ENCODE data around the gene CHMP4A. TPM values are rescaled to one million over a fixed set of nuclear protein-coding genes. Genes with fewer than 3 reads are reported as not detected.

CHMP4A gene
- total RNA-seq, 4 donors from 2014 or later, result 93.4 to 134 (median 106) TPM

- TF ChIP-seq POLR2AphosphoS5 (IDR thresholded peaks at IDR 0.05), result no peak
- no peak for TF ChIP-seq POLR2A (IDR thresholded peaks at IDR 0.05)
- no peak for TF ChIP-seq EP300 (IDR thresholded peaks at IDR 0.05)
- TF ChIP-seq, protein P1, sequence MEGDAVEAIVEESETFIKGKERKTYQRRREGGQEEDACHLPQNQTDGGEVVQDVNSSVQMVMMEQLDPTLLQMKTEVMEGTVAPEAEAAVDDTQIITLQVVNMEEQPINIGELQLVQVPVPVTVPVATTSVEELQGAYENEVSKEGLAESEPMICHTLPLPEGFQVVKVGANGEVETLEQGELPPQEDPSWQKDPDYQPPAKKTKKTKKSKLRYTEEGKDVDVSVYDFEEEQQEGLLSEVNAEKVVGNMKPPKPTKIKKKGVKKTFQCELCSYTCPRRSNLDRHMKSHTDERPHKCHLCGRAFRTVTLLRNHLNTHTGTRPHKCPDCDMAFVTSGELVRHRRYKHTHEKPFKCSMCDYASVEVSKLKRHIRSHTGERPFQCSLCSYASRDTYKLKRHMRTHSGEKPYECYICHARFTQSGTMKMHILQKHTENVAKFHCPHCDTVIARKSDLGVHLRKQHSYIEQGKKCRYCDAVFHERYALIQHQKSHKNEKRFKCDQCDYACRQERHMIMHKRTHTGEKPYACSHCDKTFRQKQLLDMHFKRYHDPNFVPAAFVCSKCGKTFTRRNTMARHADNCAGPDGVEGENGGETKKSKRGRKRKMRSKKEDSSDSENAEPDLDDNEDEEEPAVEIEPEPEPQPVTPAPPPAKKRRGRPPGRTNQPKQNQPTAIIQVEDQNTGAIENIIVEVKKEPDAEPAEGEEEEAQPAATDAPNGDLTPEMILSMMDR (IDR thresholded peaks at IDR 0.05), result no peak
- ATAC-seq, result no peak
- no peaks in the 10 kb centered on the region for H3K27me3 ChIP-seq
- H3K36me3 ChIP-seq, result peaks cover 0 to 15% of the 10 kb centered on the region in 2 donors
- peaks cover 0 to 46% (median 13%) of the 10 kb centered on the region in 3 donors for H3K4me1 ChIP-seq
- H3K27ac ChIP-seq, result peak overlapping the region in 3 of 4 donors; percentile 92 to 97 (median 92)
- H3K9me3 ChIP-seq, result no peaks in the 10 kb centered on the region
- peak overlapping the region in 1 of 2 donors; percentile 78 for H3K4me3 ChIP-seq
- WGBS, 2 donors (ENCODE audit: low coverage in 1 of 2), result 87 to 94% methylated on average over 2 of the region's 2 CpGs
Observed at GRCh38 chr14:24216345-24216699, 3.0 kb upstream of the CHMP4A start.

DNA sequence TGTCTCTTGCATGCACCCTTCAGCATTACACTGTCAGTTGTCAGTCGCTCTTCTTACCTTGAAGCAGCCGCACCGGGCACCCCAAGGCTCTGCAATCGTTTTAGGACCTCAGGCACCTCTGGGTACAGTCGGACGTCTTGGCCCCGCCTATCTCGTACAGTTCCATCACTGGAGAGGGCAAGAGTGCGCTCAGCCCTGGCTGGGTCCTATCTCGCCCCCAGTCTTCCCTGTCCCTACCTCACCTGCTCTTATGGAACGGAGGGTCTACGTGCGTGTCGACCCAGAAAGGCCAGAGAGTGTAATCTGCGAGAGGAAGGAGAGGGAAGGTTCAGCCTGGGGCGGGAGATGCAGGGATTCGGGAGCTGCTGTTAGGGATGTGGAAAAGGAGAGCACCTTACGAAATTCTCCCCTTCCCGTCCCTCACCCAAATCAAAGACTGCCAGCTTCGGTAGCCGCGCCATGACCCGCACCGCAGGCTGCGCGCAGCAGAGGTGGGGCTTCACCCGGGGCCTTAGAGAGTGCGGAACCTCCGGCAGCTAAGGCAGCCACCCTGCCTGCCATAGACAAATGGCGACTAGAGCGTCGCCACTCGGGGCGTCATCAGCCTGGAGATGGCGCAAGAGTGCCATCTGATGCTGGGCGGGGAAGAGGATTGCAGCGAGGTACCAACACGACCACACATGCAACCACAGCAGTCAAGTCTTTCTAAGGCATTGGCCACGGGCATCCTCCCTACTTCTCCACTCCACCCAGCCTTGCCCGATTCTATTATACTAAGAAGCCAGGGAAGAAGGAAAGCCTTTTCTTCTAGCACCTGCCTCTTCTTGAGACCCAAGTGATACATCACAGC lies 2.4 kb upstream of the CHMP4A start, which contains the start of gene MDP1:
Gene MDP1 (minus strand): TSS at position 572 of the 850 bp plus-strand sequence. CDS start 111 bp downstream, at position 461.
- Histone ChIP-seq H3K4me3 (peak within 1 kb of the TSS; percentile 63 to 78), H3K36me3 (peaks cover 0 to 21% of the 10 kb centered on the region in 2 donors), H3K27ac (peak within 1 kb of the TSS; percentile 76 to 97 (median 92)), H3K4me1 (peaks cover 0 to 47% (median 13%) of the 10 kb centered on the region in 3 donors), H3K9me3 (no peaks in the 10 kb centered on the region), H3K27me3 (no peaks in the 10 kb centered on the region)
- peak; percentile 78 for ATAC-seq
- TF ChIP-seq EP300 (IDR thresholded peaks at IDR 0.05), result no peak
- TF ChIP-seq, protein P1 (IDR thresholded peaks at IDR 0.05), result peak in 3 of 4 experiments; percentile 42 to 75 (median 46)
- peak; percentile 79 to 90 for TF ChIP-seq POLR2A (IDR thresholded peaks at IDR 0.05)
- peak; percentile 93 for TF ChIP-seq POLR2AphosphoS5 (IDR thresholded peaks at IDR 0.05)
- WGBS, 2 donors (ENCODE audit: low coverage in 1 of 2), result 0% methylated on average over 3 of the region's 40 CpGs

DNA sequence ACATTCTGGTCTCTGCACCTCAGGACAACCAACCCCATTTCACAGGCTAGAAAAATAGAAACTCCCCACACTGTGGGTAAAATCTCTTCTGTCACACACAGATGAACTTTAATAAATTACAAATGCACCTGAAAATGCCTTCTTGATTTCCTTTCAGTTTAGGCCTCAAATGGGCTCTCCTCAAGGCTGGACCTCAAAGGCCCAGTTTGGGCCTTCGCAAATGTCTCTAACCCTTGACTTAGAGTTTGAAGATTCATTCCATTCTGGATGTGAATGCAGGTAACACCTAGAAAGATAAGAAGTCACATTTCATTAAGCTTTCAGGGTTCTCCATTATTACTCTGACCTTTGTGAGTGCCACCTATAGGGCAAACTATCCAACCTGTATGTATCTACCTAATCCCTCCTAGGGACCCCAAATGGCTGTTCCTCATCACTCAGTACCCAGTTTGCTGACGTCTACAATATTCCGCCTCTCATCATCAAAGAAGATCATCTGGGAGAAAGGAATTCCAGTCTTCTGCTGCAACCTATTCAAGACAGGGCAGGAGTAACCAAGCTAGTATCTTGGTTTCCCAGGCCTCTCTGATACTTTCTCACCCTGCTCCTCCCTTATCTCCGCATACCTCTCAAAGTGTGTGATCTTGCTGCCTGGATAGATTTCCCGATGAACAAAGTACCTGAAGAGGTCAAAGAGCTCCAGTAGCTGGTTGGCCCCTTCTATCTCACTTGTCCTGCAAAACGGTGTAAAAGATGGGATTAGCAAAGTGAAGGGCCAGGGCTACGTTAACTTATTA lies 776 bp upstream of the CHMP4A start:
- Histone ChIP-seq H3K9me3 (no peaks in the 10 kb centered on the region), H3K4me3 (peak overlapping the region; percentile 45 to 79), H3K4me1 (peaks cover 0 to 47% (median 13%) of the 10 kb centered on the region in 3 donors), H3K36me3 (peaks cover 0 to 37% of the 10 kb centered on the region in 2 donors), H3K27ac (peak overlapping the region; percentile 74 to 97 (median 92)), H3K27me3 (no peaks in the 10 kb centered on the region)
- no peak for ATAC-seq
- WGBS, 2 donors (ENCODE audit: low coverage in 1 of 2), result 89 to 90% methylated on average over 5 to 6 of the region's 7 CpGs
- TF ChIP-seq, protein P1 (IDR thresholded peaks at IDR 0.05), result no peak
- no peak for TF ChIP-seq EP300 (IDR thresholded peaks at IDR 0.05)
- TF ChIP-seq POLR2A (IDR thresholded peaks at IDR 0.05), result no peak
- no peak for TF ChIP-seq POLR2AphosphoS5 (IDR thresholded peaks at IDR 0.05)

GRCh38 chr14:24211311-24211710 lies 2.0 kb downstream of the CHMP4A start:
- Histone ChIP-seq H3K27ac (no peak overlapping the region), H3K27me3 (no peaks in the 10 kb centered on the region), H3K4me3 (no peak overlapping the region), H3K4me1 (peaks cover 0 to 43% (median 13%) of the 10 kb centered on the region in 3 donors), H3K9me3 (no peaks in the 10 kb centered on the region), H3K36me3 (peaks cover 0 to 54% of the 10 kb centered on the region in 2 donors)
- TF ChIP-seq, protein P1 (IDR thresholded peaks at IDR 0.05), result no peak
- TF ChIP-seq EP300 (IDR thresholded peaks at IDR 0.05), result no peak
- TF ChIP-seq POLR2AphosphoS5 (IDR thresholded peaks at IDR 0.05), result no peak
- TF ChIP-seq POLR2A (IDR thresholded peaks at IDR 0.05), result no peak
- no peak for ATAC-seq
- WGBS, 2 donors (ENCODE audit: low coverage in 1 of 2), result 82 to 93% methylated on average over 5 to 6 of the region's 6 CpGs

All from gastroesophageal sphincter (tissue), 4 donors.